SJSA1 (cell line): ENCODE measurements around the gene FBXO44. TPM values are rescaled to one million over a fixed set of nuclear protein-coding genes. Genes with fewer than 3 reads are reported as not detected.

Source experiments
- DNase-seq, 2 experiments: peaks; one replicate each; pipeline ENCODE4 v3.0.0-alpha.2; 2015 to 2020; ENCODE audit warnings: low spot score in 2 of 2, low read depth in 1 of 2
- H3K27ac ChIP-seq: fragments of 250-450 bp; sonication (Bioruptor Pico); 2 replicates; pipeline ENCODE4 v1.5.1; 2020; ENCODE audit warnings: mild to moderate bottlenecking, moderate library complexity
- H3K27me3 ChIP-seq: fragments of 250-450 bp; sonication (Bioruptor Pico); replicated peaks from 2 replicates; pipeline ENCODE4 v1.5.1; 2020; ENCODE audit warnings: mild to moderate bottlenecking, moderate library complexity
- H3K36me3 ChIP-seq: fragments of 250-450 bp; sonication (Bioruptor Pico); 2 replicates; pipeline ENCODE4 v1.5.1; 2020; ENCODE audit warnings: mild to moderate bottlenecking
- H3K4me1 ChIP-seq: fragments of 250-450 bp; sonication (Bioruptor Pico); replicated peaks from 2 replicates; pipeline ENCODE4 v1.6.1; 2021; ENCODE audit warnings: mild to moderate bottlenecking
- H3K4me3 ChIP-seq: fragments of 250-450 bp; sonication (Bioruptor Pico); 2 replicates; pipeline ENCODE4 v1.5.1; 2020; ENCODE audit warnings: mild to moderate bottlenecking
- H3K9me3 ChIP-seq: fragments of 250-450 bp; sonication (Bioruptor Pico); replicated peaks from 2 replicates; pipeline ENCODE4 v1.5.1; 2020; ENCODE audit warnings: mild to moderate bottlenecking
- total RNA-seq: library from RNA; depleted of rRNA; stranded (reverse); fragments of >200 nt; shearing (Covaris generic); gene quantifications from 2 replicates; pipeline ENCODE4 v1.2.3, GENCODE V29; 2014

The FBXO44 gene
- total RNA-seq, 1 experiment from 2014 or later = 3.2 TPM

DNA sequence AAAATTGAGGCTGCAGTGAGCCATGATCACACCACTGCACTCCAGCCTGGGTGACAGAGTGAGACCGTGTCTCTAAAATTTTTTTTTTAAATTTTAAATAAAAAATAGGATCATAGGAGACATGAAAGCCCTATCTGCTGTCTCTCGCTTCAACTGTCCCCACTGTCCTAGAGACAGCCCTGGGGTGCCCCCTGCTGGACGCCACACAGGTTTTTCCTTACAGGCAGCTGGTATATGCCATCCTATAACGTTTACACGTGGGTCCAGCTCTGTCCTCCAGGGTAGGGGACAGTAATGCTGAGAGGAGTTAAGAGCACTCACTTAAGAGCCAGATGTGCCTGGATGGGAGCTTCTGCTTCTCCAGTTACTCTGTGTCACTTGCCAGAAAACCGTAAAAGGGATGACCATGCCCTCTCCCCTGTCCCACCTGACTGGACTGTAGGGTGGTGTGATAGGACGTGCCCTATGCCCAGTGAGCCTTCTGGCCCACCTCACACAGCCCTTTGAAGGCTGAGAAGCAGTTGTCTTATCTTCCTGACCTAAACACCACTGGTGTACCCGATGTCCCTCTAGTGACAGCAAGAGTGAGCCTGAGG is 8.9 kb upstream of the FBXO44 start:
- no peak overlapping the region for H3K27ac ChIP-seq
- DNase-seq = peak; percentile 35 to 80
- H3K27me3 ChIP-seq = peaks cover 35% of the 10 kb centered on the region
- no peak overlapping the region for H3K4me3 ChIP-seq
- no peaks in the 10 kb centered on the region for H3K36me3 ChIP-seq
- H3K9me3 ChIP-seq = no peaks in the 10 kb centered on the region
- peaks cover 8% of the 10 kb centered on the region for H3K4me1 ChIP-seq

DNA sequence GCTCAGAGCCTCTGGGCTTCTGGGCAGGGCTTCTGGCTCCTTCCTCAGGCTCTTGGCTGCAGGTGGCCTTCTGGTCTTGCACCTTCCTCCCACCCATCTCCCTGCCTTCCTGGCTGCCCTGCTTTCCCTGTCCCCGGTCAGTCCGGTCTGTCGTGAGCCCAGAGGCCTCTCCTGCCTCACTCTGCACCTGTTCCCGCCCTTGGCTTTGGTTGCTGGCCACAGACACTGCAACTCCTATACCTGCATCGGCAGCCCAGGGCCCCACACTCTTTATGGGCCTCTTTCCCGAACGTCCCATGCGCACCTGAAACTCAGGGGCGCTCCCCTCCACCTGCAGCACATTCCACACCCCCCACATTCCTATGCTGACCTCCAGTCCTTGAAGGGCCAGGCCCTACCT is 8.4 kb upstream of the FBXO44 start:
- H3K27ac ChIP-seq = no peak overlapping the region
- no peak for DNase-seq
- H3K36me3 ChIP-seq = no peaks in the 10 kb centered on the region
- peaks cover 8% of the 10 kb centered on the region for H3K4me1 ChIP-seq
- H3K4me3 ChIP-seq = no peak overlapping the region
- H3K9me3 ChIP-seq = no peaks in the 10 kb centered on the region
- peaks cover 39% of the 10 kb centered on the region for H3K27me3 ChIP-seq

DNA sequence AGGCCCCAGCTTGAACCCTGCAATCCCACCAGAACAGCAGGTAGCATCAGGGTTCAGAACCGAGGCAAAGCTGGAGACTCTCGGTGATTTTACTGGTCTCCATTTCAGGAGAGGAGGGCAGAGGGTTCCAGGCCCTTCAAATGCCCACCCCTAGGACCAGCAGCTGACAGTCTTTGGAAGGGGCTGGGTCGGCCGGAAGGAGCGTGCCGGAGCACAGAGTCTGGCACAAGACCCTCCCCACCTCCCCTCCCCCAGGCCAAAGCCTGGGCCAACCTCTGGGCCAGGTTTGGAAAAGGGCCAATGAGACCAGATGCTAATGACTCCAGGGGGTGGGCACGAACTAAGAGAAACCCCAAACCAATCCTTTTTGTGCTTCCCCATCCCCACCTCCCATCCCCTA is 7.3 kb upstream of the FBXO44 start:
- Histone ChIP-seq H3K36me3 (no peaks in the 10 kb centered on the region), H3K27me3 (peaks cover 34% of the 10 kb centered on the region), H3K27ac (no peak overlapping the region), H3K4me3 (no peak overlapping the region), H3K9me3 (no peaks in the 10 kb centered on the region), H3K4me1 (peaks cover 8% of the 10 kb centered on the region)
- no peak for DNase-seq

DNA sequence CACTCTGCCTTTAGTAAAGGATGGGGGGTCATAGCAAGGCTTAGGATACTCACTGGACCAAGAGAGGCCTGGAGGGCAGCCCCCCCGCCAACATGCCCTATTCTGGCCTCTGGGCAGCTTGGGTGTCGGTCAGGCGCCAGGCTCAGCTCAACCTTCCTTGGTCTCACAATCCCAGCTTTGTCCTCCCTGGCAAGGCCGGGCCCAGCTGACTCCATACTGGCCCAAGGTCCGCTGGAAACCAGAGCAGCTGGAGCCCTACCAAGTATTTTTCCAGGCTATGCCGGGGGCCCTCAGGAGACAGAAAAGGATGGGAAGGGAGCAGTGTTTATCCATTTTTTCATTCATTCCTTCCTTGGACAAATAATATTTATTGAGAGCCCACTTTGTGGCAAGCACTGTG is 6.6 kb upstream of the FBXO44 start:
- Histone ChIP-seq H3K36me3 (no peaks in the 10 kb centered on the region), H3K9me3 (no peaks in the 10 kb centered on the region), H3K4me3 (no peak overlapping the region), H3K27me3 (peaks cover 31% of the 10 kb centered on the region), H3K27ac (no peak overlapping the region), H3K4me1 (peaks cover 8% of the 10 kb centered on the region)
- no peak for DNase-seq

DNA sequence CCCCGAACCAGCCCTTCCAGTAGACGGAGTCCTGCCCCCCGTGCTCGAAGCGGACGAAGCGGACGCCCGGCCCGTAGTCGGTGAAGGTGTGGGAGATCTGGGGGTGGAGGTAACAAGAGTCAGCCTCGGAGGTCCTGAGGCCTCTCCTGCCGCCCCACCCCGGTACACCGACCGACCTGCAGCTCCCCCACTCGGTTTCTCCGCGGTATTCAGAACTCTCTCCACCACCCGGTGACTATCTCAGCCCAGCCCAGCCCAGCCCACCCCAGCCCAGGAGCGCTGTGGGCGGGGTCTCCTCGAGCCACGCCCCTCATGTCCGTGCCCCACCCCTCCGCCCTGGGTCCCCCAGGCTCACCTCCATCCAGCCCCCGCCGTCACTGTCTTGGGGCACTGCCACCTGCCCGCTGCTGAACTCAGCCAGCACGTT is 5.9 kb upstream of the FBXO44 start:
- H3K36me3 ChIP-seq = no peaks in the 10 kb centered on the region
- H3K4me1 ChIP-seq = peaks cover 8% of the 10 kb centered on the region
- no peak overlapping the region for H3K4me3 ChIP-seq
- H3K27me3 ChIP-seq = peaks cover 31% of the 10 kb centered on the region
- DNase-seq = no peak
- H3K27ac ChIP-seq = no peak overlapping the region
- no peaks in the 10 kb centered on the region for H3K9me3 ChIP-seq

DNA sequence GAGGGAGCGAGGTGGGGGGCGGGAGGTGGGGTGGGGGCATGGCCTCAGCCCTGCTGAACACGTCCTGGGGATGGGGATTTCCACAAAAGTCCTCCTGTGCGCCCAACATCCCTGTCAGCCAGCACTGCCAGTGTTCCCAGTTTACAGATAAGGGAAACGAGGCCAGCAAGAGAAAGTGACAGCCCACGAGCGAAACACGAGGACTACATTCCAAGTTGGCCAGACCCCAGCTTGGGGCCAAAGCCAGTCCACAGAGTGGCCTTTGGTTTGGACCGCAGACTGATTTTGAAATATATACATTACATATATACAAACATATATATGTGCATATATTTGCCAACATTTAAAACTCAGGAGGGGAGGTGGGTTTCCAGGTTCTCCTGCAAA is 5.4 kb upstream of the FBXO44 start:
- H3K9me3 ChIP-seq = no peaks in the 10 kb centered on the region
- H3K27ac ChIP-seq = no peak overlapping the region
- H3K36me3 ChIP-seq = no peaks in the 10 kb centered on the region
- H3K4me1 ChIP-seq = peaks cover 8% of the 10 kb centered on the region
- no peak for DNase-seq
- peaks cover 33% of the 10 kb centered on the region for H3K27me3 ChIP-seq
- no peak overlapping the region for H3K4me3 ChIP-seq

DNA sequence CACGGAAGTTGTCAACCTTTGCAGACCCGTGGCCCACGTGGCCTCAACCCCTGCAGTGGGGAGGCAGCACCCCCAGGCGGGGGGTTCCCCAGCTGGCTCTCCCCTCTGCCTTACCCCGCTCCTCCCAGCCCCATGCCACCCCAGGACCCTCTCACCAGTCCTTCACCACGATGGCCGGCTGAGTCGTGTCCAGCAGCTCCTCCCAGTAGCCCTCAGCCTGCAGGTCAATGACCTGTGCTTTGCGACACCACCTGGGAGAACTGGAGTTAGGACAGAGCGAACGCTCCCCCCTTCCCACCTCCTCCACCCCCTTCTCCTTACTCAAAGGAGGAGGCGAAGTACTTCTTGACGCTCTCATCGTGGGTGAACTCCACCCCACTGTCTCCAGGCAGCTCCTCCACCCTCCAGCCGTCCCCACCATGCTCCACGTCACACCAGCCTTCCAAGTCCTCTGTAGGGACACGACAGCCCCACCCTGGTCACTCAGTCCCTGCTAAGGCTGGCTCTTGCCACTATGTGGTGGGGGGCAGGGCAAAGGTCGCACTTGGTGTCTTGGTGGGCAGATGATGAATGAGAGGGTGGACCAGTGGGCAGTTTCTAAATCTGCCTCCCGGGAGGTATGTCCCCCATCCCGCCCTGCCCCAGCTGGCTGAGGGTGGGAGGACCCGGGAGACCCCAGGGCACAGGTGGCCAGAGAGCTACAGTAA is 4.9 kb upstream of the FBXO44 start:
- no peaks in the 10 kb centered on the region for H3K36me3 ChIP-seq
- H3K27ac ChIP-seq = no peak overlapping the region
- no peak overlapping the region for H3K4me3 ChIP-seq
- H3K27me3 ChIP-seq = peaks cover 36% of the 10 kb centered on the region
- peaks cover 8% of the 10 kb centered on the region for H3K4me1 ChIP-seq
- H3K9me3 ChIP-seq = no peaks in the 10 kb centered on the region
- DNase-seq = no peak

DNA sequence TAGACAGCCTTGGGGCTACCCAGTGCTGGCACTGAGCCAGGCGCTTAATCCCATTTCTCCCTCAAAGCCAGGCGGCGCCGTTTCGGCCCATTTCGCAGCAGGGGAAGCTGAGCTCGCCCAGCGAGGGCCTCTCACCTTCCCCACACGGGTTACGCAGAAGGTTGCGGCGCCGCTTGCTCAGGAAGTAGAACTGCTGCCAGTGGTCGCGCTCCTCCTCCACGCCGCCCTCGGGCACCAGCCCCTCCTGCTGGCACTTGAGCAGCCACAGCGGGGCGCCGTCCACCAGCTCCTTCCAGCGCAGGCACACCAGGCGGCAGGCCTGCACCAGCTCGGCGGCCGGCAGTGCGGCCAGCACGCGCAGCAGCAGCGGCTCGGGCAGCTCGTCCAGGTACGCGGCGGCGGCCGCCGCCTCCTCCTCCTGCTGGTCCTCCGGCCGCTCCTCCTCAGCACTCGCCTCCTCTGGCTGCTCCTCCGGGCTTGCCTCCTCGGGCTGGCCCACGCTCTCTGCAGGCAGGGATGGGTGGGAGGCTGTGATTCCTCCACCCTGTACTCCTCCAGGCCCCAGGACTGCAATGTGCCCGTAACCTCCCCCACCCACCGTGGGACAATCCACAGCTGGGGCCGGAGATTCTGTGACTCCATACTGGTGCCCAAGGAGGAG is 4.2 kb upstream of the FBXO44 start:
- H3K9me3 ChIP-seq = no peaks in the 10 kb centered on the region
- no peaks in the 10 kb centered on the region for H3K36me3 ChIP-seq
- peaks cover 8% of the 10 kb centered on the region for H3K4me1 ChIP-seq
- H3K4me3 ChIP-seq = no peak overlapping the region
- DNase-seq = peak in 1 of 2 experiments; percentile 33
- no peak overlapping the region for H3K27ac ChIP-seq
- peaks cover 39% of the 10 kb centered on the region for H3K27me3 ChIP-seq

DNA sequence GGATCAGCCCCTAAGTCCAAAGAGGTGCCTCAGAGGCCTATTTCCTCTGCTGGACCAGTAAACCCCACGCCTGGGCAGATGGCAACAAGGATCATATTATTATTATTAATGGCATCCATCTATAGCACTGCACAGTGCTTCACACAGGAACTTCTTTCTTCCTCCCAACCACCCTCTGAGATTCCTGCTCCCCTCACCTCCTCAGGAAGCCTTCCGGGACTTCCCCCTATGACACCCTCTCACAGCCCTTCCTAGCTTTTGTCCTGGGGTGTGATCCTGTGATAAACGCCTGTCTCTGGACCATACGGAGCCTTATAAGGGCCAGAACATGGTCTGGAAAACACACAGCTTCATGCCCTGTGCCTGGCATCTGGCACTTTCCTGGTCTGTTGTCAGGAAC is 3.7 kb upstream of the FBXO44 start:
- no peak for DNase-seq
- peaks cover 8% of the 10 kb centered on the region for H3K4me1 ChIP-seq
- H3K9me3 ChIP-seq = no peaks in the 10 kb centered on the region
- H3K27ac ChIP-seq = no peak overlapping the region
- no peak overlapping the region for H3K4me3 ChIP-seq
- H3K36me3 ChIP-seq = no peaks in the 10 kb centered on the region
- peaks cover 39% of the 10 kb centered on the region for H3K27me3 ChIP-seq

DNA sequence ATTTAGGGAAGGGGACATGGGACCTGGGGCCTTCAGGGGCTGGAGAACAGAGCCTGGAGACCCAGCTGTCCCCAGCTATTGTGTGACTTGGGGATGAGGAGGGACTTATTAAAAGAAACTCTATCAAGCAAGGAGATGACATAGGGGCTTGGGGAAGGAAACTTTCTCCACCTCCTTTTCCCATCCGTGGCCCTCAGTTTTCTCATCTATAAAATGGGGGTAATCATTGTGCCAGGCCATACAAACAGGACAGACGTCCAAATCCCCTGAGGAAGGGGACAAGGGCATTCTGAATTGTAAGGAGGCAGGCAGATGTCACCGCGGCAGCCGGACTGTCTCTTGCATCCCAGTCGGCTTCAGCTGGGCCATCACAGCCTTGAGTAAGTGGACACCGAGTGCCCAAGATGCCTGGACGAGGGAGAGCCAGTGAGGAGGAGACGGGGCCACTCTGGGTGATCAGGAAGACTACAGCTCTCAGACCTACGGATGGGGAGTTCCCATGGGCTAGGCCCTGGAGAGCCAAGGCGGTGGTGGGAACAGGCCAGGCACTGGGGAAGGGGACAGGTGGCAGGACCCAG is 2.4 kb upstream of the FBXO44 start:
- Histone ChIP-seq H3K4me3 (no peak overlapping the region), H3K27me3 (peaks cover 39% of the 10 kb centered on the region), H3K4me1 (peaks cover 8% of the 10 kb centered on the region), H3K27ac (no peak overlapping the region), H3K36me3 (no peaks in the 10 kb centered on the region), H3K9me3 (no peaks in the 10 kb centered on the region)
- DNase-seq = no peak

DNA sequence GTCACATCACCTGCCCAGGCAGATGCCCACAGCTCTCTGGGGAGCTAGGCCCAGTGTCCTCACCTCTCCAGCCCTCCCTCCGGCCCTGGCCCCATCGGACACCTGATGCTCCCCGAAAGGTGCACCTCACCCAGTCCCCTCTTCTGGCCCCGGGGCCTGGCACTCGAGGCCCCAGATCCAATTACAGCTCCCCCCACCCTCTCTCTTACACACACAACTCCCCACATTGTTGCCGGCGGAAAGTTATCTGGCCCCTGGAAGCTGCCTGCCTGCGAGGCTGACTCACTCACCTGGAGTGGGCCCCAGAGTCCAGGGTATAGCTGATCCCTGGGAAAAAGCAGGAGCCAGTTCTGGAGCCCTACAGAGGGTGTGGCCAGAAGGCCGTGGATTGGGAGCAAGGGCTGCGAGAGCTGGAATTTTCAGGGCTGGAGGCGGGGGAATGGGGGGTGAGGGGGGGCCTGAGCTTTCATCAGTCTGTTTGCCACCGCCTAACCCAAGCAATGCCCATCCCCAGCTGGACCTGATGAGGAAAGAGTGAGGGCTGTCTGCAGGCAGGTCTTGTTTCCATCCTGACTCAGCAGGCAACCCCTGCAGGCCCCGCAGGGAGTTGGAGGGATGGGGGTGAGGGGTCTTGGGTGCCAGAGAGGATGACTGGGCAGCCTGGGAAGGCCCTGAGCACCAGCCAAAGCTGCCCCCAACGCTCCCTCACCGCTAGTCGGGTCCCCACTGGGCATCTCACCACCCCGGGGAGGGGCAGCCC is 1.4 kb upstream of the FBXO44 start:
- H3K4me3 ChIP-seq = no peak overlapping the region
- H3K27me3 ChIP-seq = peaks cover 38% of the 10 kb centered on the region
- H3K27ac ChIP-seq = no peak overlapping the region
- H3K4me1 ChIP-seq = peaks cover 8% of the 10 kb centered on the region
- H3K36me3 ChIP-seq = no peaks in the 10 kb centered on the region
- no peaks in the 10 kb centered on the region for H3K9me3 ChIP-seq
- no peak for DNase-seq

DNA sequence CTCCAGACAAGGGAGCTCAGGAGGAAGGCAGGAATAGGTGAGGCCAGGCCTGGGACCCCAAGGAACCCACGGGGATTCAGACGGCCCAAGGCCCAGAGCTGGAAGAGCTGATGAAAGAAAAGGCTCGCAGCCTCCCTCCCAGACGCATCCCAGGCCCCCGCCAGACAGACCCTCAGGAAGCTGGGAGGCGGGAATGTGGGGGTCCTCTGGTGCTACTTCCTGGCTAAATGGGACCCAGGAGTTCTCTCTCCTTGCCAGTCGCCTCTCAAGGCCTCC is 878 bp upstream of the FBXO44 start:
- peaks cover 32% of the 10 kb centered on the region for H3K27me3 ChIP-seq
- no peak overlapping the region for H3K4me3 ChIP-seq
- no peaks in the 10 kb centered on the region for H3K36me3 ChIP-seq
- DNase-seq = no peak
- H3K27ac ChIP-seq = no peak overlapping the region
- peaks cover 8% of the 10 kb centered on the region for H3K4me1 ChIP-seq
- H3K9me3 ChIP-seq = no peaks in the 10 kb centered on the region

DNA sequence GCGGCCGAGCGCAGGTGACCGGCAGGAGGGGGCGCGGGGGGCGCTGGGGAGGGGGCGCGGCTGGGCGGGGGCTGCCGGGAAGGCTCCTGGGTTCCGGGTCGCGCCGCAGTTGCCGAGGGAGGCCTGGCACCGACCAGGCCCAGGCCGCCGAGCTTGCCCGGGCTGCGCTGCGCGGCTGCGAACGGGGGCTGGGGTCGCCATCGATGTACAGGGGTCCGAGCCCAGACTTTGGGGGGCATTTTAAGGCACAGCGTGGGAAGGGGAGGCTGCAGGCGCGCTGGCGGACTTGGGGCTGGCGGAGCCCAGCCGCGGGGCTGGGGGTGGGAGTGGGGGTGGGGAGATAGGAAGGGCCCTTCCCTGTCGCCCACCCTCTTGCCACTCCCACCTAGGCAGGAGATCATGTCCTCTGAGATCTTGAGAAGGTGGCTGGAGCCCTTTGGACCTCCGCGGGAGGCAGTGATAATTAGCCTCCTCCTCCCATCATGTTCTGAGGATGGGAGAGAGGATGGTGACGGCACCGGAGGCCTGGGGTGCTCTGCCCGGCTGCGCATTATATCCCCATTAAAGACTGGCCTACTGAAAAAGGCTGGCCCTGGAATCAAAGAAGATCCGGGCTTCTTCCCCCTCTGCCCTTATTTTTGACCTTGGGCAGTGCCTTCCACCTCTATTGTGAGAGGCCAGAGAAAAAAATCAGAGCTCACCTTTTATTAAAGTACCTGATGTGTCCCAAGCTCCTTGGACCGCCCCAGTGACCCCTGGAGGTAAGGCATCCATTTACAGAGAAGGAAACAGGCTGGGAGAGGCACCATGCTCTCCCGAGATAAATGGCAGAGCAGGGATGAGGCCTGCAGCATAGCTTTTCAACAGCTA is 497 bp downstream of the FBXO44 start:
- H3K36me3 ChIP-seq = no peaks in the 10 kb centered on the region
- peaks cover 6% of the 10 kb centered on the region for H3K4me1 ChIP-seq
- no peak overlapping the region for H3K27ac ChIP-seq
- no peak for DNase-seq
- H3K27me3 ChIP-seq = peaks cover 21% of the 10 kb centered on the region
- H3K9me3 ChIP-seq = no peaks in the 10 kb centered on the region
- peak overlapping the region; percentile 24 for H3K4me3 ChIP-seq
